Measurements from ENCODE around the gene HLCS.

- TF ChIP-seq POLR2A (IDR thresholded peaks at IDR 0.05) = no peak
- no peak for TF ChIP-seq CTCF (IDR thresholded peaks at IDR 0.05)
- TF ChIP-seq POLR2AphosphoS5 (IDR thresholded peaks at IDR 0.05) = no peak
- no peak for TF ChIP-seq EP300 (IDR thresholded peaks at IDR 0.05)
Measured at GRCh38 chr21:36828208-36828607, 138.3 kb downstream of the HLCS start.

Data from sigmoid colon (tissue), 4 donors.